HepG2 (cell line): ENCODE measurements around the gene PRR12. TPM values are rescaled to one million over a fixed set of nuclear protein-coding genes. Genes with fewer than 3 reads are reported as not detected.

Source experiments
- ATAC-seq: fragments of 200-7000 bp; cut with Tn5 transposase; 3 replicates; pipeline ENCODE4 v1.9.1; 2020; ENCODE audit warnings: mild to moderate bottlenecking, moderate library complexity
- BruUV-seq: library from RNA; stranded (reverse); fragments of 400-500 nt; replicated peaks from 2 replicates; lab custom pipeline; 2021; lab: Mats Ljungman, UMichigan
- CTCF ChIA-PET: fragments of 300-600 bp; formaldehyde crosslinking; extraction: SDS; loops from one replicate; lab custom pipeline; 2021; ENCODE audit warnings: low total read pairs, inconsistent platforms, low intra/inter-chr PET ratio; lab: Yijun Ruan, JAX
- POLR2A ChIA-PET: fragments of 350-600 bp; sonication (Branson Sonifier 250); formaldehyde crosslinking; loops from one replicate; lab custom pipeline; 2020; ENCODE audit warnings: antibody characterized with exemption, inconsistent platforms; lab: Yijun Ruan, JAX
- DNase-seq: peaks from one replicate; pipeline ENCODE4 v3.0.0-alpha.2; 2015; ENCODE audit warnings: low spot score
- FAIRE-seq: peaks from 3 replicates; lab custom pipeline; 2011; peaks lifted over from hg19 to GRCh38; lab: Jason Lieb, UNC
- H2AFZ ChIP-seq: one replicate; pipeline ENCODE4 v1.6.1; 2011; ENCODE audit warnings: low read length, inconsistent platforms
- H3K27ac ChIP-seq: fragments of 300-600 bp; 3 replicates; pipeline ENCODE4 v1.8.0; 2011; ENCODE audit warnings: mixed run types, mild to moderate bottlenecking, mixed read lengths, low read length, inconsistent platforms; ENCODE audit not compliant: insufficient read depth; ENCODE audit errors: extremely low read length
- H3K27me3 ChIP-seq, 2 experiments: fragments of 200-600 bp in 1 of 2; 2 replicates in 1 of 2; 3 replicates in 1 of 2; pipeline versions ENCODE4 v1.6.0 to v1.8.0; 2011; ENCODE audit warnings: low read length in 2 of 2, mild to moderate bottlenecking in 2 of 2, moderate library complexity in 2 of 2, inconsistent platforms in 1 of 2; ENCODE audit not compliant: insufficient read depth in 2 of 2, control insufficient read depth in 1 of 2
- H3K36me3 ChIP-seq, 2 experiments: fragments of 200-600 bp in 1 of 2; replicated peaks in 1 of 2; 2 replicates in 1 of 2; 3 replicates in 1 of 2; pipeline versions ENCODE4 v1.5.1 to v1.8.0; 2011; ENCODE audit warnings: low read length in 2 of 2, inconsistent platforms in 1 of 2; ENCODE audit not compliant: insufficient read depth in 2 of 2, control insufficient read depth in 1 of 2
- H3K4me1 ChIP-seq: 2 replicates; pipeline ENCODE4 v1.5.1; 2012; ENCODE audit warnings: low read length, inconsistent platforms; ENCODE audit not compliant: insufficient read depth
- H3K4me2 ChIP-seq: 2 replicates; pipeline ENCODE4 v1.6.0; 2011; ENCODE audit warnings: low read depth, low read length, inconsistent platforms
- H3K4me3 ChIP-seq, 3 experiments: fragments of 200-600 bp in 1 of 3; sonication (generic), shearing (Covaris generic) in 1 of 3; replicated peaks in 1 of 3; 2 replicates each; pipeline ENCODE4 v1.5.1; 2011 to 2016; ENCODE audit warnings: low read length in 3 of 3, inconsistent platforms in 2 of 3, low read depth in 2 of 3, mild to moderate bottlenecking in 2 of 3, control low read depth in 1 of 3, mixed read lengths in 1 of 3; ENCODE audit not compliant: insufficient read depth in 1 of 3
- H3K79me2 ChIP-seq: one replicate; pipeline ENCODE4 v1.6.1; 2011; ENCODE audit warnings: low read length, inconsistent platforms; ENCODE audit not compliant: insufficient read depth
- H3K9ac ChIP-seq: 2 replicates; pipeline ENCODE4 v1.6.0; 2011; ENCODE audit warnings: mild to moderate bottlenecking, low read depth, low read length, inconsistent platforms; ENCODE audit not compliant: insufficient read depth
- H3K9me3 ChIP-seq: 2 replicates; pipeline ENCODE4 v1.5.1; 2012; ENCODE audit warnings: mild to moderate bottlenecking, low read length
- H4K20me1 ChIP-seq: 2 replicates; pipeline ENCODE4 v1.6.0; 2011; ENCODE audit warnings: inconsistent platforms, mild to moderate bottlenecking, low read length, moderate library complexity; ENCODE audit not compliant: insufficient read depth
- ASH2L ChIP-seq: fragments of 300-600, 200-600 bp; sonication (generic); IDR thresholded peaks from 2 replicates; pipeline ENCODE4 v1.7.0; 2017; ENCODE audit warnings: low read depth, mild to moderate bottlenecking, moderate library complexity, mixed read lengths, low read length; ENCODE audit not compliant: insufficient read length
- GMEB1 ChIP-seq: sonication (generic); formaldehyde crosslinking; IDR thresholded peaks from 2 replicates; pipeline ENCODE4 v1.5.1; 2020; ENCODE audit warnings: missing genetic modification reagents, mild to moderate bottlenecking, borderline replicate concordance
- HOXA5 ChIP-seq: sonication (generic); formaldehyde crosslinking; IDR thresholded peaks from 2 replicates; pipeline ENCODE4 v1.4.0; 2020; ENCODE audit warnings: missing genetic modification reagents
- ISL2 ChIP-seq: sonication (generic); formaldehyde crosslinking; IDR thresholded peaks from 2 replicates; pipeline ENCODE4 v1.5.0; 2020; ENCODE audit warnings: missing genetic modification reagents
- KDM4B ChIP-seq: sonication (generic); formaldehyde crosslinking; IDR thresholded peaks from 2 replicates; pipeline ENCODE4 v1.4.0; 2020; ENCODE audit warnings: missing genetic modification reagents
- KLF12 ChIP-seq: sonication (generic); formaldehyde crosslinking; IDR thresholded peaks from 2 replicates; pipeline ENCODE4 v1.4.0; 2020; ENCODE audit warnings: missing genetic modification reagents, borderline replicate concordance
- SALL1 ChIP-seq: sonication (generic); formaldehyde crosslinking; IDR thresholded peaks from 2 replicates; pipeline ENCODE4 v1.8.0; 2022; ENCODE audit warnings: mild to moderate bottlenecking, missing genetic modification reagents
- TFDP2 ChIP-seq: sonication (generic); formaldehyde crosslinking; IDR thresholded peaks from 2 replicates; pipeline ENCODE4 v1.4.0; 2020; ENCODE audit warnings: missing genetic modification reagents
- ZNF225 ChIP-seq: sonication (generic); formaldehyde crosslinking; IDR thresholded peaks from 2 replicates; pipeline ENCODE4 v1.4.0; 2020; ENCODE audit warnings: mild to moderate bottlenecking, missing genetic modification reagents
- ZNF256 ChIP-seq: sonication (generic); formaldehyde crosslinking; conservative IDR thresholded peaks from 2 replicates; pipeline ENCODE4 v1.4.0; 2020; ENCODE audit warnings: missing genetic modification reagents
- ZNF605 ChIP-seq: sonication (generic); formaldehyde crosslinking; IDR thresholded peaks from 2 replicates; pipeline ENCODE4 v1.8.0; 2022; ENCODE audit warnings: mild to moderate bottlenecking, missing genetic modification reagents
- ZNF83 ChIP-seq: sonication (generic); formaldehyde crosslinking; IDR thresholded peaks from 2 replicates; pipeline ENCODE4 v1.4.0; 2020; ENCODE audit warnings: missing genetic modification reagents, mild to moderate bottlenecking, borderline replicate concordance
- WGBS: methylation state at CpG from one replicate; pipeline ENCODE4 v1.1.6; 2017; ENCODE audit warnings: low lambda C conversion rate; 5-methylcytosine and 5-hydroxymethylcytosine counted together
- in situ Hi-C: cut with HindIII; loops from 2 replicates; pipeline ENCODE4 v1.10.0; 2017; ENCODE audit warnings: low pct_unique_long_range_greater_than_20kb; ENCODE audit not compliant: extremely low pct_ligation_motif_present
- intact Hi-C: fragments of 100-400 bp; cut with micrococcal nuclease; formaldehyde crosslinking; loops from one replicate; pipeline ENCODE4 v1.10.0; 2022; ENCODE audit not compliant: unreplicated experiment
- polyA plus RNA-seq, 8 experiments: library from polyadenylated mRNA; depleted of rRNA in 3 of 8; stranded (reverse) in 7 of 8; unstranded in 1 of 8; fragments of >200 nt; fragmentation: Illumina TruSeq in 4 of 8; extraction: Trizol in 4 of 8; gene quantifications; 2 replicates each; pipeline versions ENCODE4 v1.2.1 to v1.2.3, GENCODE V29; 2011 to 2016; ENCODE audit warnings: low read depth in 4 of 8, missing spikeins in 1 of 8, mixed read lengths in 1 of 8; ENCODE audit not compliant: insufficient read depth in 1 of 8
- total RNA-seq, 5 experiments: library from RNA; depleted of rRNA; stranded (reverse); fragments of >200 nt; fragmentation: Illumina TruSeq; extraction: Trizol; gene quantifications; 2 replicates each; pipeline ENCODE4 v1.2.3, GENCODE V29; 2016; ENCODE audit warnings: low read depth in 1 of 5
- TF ChIP-seq, protein P1 (sequence below): sonication (generic); formaldehyde crosslinking; IDR thresholded peaks from 2 replicates; pipeline ENCODE4 v1.4.0; 2020; ENCODE audit warnings: missing genetic modification reagents

Gene PRR12
- total and polyA plus RNA-seq, 2 of the 13 experiments (the other 11 are each of a cell fraction or from before 2014, with no cell fraction given) = 0.62 to 1.5 TPM

GRCh38 chr19:49666120-49666444 is 75.1 kb downstream of the PRR12 start:
- Histone ChIP-seq H4K20me1 (peaks cover 5% of the 10 kb centered on the region; the same call in 1 of the 2 replicates), H3K4me3 (peak overlapping the region; percentile 63 to 96 (median 93)), H3K27ac (peak overlapping the region; percentile 74), H2AFZ (no peak overlapping the region), H3K36me3 (peaks cover 9 to 25% of the 10 kb centered on the region in 2 experiments), H3K9ac (peak overlapping the region; percentile 90), H3K27me3 (no peaks in the 10 kb centered on the region; a peak in 1 of 5 replicates), H3K4me2 (peak overlapping the region; percentile 98), H3K79me2 (peaks cover 30% of the 10 kb centered on the region), H3K4me1 (peaks cover 30% of the 10 kb centered on the region), H3K9me3 (no peaks in the 10 kb centered on the region)
- in situ Hi-C loops (no loop called here), intact Hi-C loops (no loop called here)
- ChIA-PET CTCF (no interaction called here), POLR2A (interaction anchor here (3.3 to 5.7 kb wide), 2 partner anchors 11 to 24 kb away, joined by 36 to 92 read pairs; partner anchors contain the start of genes PRMT1, RRAS and SCAF1)
- no CpG with 5 or more reads among the region's 9 CpGs for WGBS
- TF ChIP-seq GMEB1 (0 out of 2 replicates have a peak, but pooled peaks have one; percentile 8), TFDP2 (CRISPR knock-in tag) (no peak), KLF12 (0 out of 2 replicates have a peak, but pooled peaks have one; percentile 2), ISL2 (CRISPR knock-in tag) (0 out of 2 replicates have a peak, but pooled peaks have one; percentile 1), ZNF225 (no peak), ASH2L (peak; percentile 3), KDM4B (CRISPR knock-in tag) (no peak), ZNF256 (CRISPR knock-in tag) (0 out of 2 replicates have a peak, but pooled peaks have one; percentile 14), HOXA5 (CRISPR knock-in tag) (0 out of 2 replicates have a peak, but pooled peaks have one; percentile 6), SALL1 (CRISPR knock-in tag) (0 out of 2 replicates have a peak, but pooled peaks have one; percentile 2), ZNF83 (peak; percentile 5; the same call in 1 of the 2 replicates), ZNF605 (CRISPR knock-in tag) (0 out of 2 replicates have a peak, but pooled peaks have one; percentile 7)
- TF ChIP-seq, protein P1, sequence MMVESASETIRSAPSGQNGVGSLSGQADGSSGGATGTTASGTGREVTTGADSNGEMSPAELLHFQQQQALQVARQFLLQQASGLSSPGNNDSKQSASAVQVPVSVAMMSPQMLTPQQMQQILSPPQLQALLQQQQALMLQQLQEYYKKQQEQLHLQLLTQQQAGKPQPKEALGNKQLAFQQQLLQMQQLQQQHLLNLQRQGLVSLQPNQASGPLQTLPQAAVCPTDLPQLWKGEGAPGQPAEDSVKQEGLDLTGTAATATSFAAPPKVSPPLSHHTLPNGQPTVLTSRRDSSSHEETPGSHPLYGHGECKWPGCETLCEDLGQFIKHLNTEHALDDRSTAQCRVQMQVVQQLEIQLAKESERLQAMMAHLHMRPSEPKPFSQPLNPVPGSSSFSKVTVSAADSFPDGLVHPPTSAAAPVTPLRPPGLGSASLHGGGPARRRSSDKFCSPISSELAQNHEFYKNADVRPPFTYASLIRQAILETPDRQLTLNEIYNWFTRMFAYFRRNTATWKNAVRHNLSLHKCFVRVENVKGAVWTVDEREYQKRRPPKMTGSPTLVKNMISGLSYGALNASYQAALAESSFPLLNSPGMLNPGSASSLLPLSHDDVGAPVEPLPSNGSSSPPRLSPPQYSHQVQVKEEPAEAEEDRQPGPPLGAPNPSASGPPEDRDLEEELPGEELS (CRISPR knock-in tag) = peak; percentile 1; the same call in 1 of the 2 replicates
- no peak for DNase-seq
- BruUV-seq = TSS peak; percentile 85
- FAIRE-seq = no peak
- ATAC-seq = peak; percentile 24
